ENCODE data around the gene BCL2L11.

The BCL2L11 gene

GRCh38 chr2:111117598-111118480, 2.9 kb upstream of the BCL2L11 start:
- DNase-seq (ENCODE audit: low read depth in 3 of 3) = peak in 1 of 3 experiments; percentile 26

DNA sequence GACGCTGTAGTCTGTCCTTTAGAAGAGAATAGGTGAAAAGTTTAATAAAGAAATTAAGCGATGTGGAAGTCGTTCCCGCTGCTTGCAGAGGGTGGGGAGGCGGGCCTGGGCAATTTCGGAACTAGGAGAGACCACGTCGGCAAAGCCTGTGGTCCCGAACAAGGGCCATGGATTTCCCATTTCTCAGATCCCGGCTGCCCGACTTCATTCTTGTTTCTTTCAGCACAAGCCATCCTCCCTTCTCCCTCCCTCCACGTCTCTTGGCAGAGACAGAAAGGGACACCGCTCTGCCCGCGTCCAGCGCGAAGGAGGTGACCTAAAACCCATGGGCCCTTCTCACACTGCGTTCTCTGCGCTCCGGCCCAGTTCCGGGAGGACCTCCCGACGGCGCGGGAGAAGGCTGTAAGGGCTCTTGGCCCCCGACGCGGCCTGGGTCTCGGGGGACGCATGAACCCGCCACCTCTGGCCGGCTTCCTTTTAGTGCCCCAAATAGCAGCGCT, 2.2 kb upstream of the BCL2L11 start:
- DNase-seq (ENCODE audit: low read depth in 3 of 3) = no peak

DNA sequence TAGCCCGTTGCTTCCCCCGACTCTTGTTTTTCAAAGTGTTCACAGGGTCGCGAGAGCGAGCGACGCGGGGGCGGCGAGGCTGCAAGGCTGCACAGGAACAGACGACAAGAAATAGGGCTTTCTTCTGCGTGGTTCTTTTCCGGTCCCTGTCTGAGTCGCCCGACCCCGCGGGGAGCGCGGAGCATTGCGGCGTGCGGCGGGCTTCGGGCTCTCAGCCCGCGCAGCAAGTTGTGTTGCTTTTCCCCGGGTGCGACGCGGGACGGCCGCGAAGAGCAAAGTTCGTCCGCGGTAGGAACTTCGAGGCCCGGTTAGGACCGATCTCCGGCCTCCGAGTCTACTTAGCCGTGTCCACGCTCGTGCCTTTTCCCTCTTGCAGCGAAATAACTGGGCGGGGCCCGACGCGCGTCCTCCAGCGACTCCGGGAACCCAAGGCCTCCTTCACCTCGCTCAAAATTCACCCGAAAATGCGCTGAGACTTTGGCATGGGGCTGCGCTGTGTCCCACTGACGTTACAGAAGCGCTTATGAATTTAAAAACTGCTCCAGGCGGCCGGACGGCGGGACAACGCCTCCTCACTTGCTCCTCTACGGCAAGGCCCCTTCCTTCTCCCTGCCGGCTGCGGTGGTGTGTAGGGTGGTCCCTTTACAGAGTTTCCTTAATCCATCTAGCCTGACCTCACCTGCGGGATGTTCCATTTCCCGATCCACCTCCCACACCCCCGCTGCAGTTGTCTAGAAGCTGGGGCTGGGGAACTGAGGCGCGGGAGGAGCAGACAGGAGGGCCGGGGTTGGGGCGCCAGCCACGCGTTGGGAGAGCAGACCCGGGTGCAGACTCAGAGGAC, 1.5 kb upstream of the BCL2L11 start:
- peak in 1 of 3 experiments; percentile 26 for DNase-seq (ENCODE audit: low read depth in 3 of 3)

GRCh38 chr2:111119822-111120252, 877 bp upstream of the BCL2L11 start:
- no peak for DNase-seq (ENCODE audit: low read depth in 3 of 3)

DNA sequence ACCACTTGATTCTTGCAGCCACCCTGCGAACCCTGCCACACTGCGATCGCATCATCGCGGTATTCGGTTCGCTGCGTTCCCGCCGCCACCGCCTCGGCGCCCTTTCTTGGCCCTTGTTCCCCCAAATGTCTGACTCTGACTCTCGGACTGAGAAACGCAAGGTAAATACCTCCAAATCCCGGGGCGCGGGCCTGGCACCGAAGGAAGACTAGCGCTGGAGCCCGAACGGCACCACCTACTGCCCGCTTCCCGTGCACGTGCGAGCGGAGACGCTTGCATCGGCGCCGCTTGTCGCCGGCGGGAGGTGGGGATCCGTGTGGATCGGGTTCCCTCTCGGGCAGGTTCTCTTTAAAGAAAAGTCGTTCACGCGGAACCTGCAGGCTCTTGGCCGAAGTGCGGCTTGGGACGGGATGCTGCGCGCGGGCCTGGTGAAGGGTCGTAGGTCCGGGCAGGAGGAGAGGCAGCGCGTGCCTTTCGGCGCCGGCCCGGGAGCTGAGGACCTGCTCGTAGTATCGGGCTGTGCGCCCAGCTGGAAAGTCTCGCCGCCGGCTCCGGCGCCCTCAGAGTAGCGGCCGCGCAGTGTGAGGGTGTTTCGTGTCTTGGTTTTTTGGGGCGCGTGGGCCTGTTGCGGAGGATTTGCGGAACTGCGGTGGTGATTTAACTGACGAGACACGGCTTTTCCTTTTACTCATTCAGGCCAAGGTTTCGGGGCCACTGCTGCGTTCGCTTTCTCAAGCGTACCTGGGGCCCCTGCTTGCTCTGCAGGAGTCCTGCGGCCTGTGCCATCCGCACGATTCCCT, 514 bp downstream of the BCL2L11 start:
- DNase-seq (ENCODE audit: low read depth in 3 of 3) = peak in 1 of 3 experiments; percentile 44

GRCh38 chr2:111121828-111122630, 1.3 kb downstream of the BCL2L11 start:
- peak; percentile 49 to 65 (median 63) for DNase-seq (ENCODE audit: low read depth in 3 of 3)

- DNase-seq (ENCODE audit: low read depth in 3 of 3) = peak in 1 of 3 experiments; percentile 29
Measured at GRCh38 chr2:111122631-111123421, 2.1 kb downstream of the BCL2L11 start.

- DNase-seq (ENCODE audit: low read depth in 3 of 3) = no peak
Measured at GRCh38 chr2:111123751-111124150, 3.0 kb downstream of the BCL2L11 start.

GRCh38 chr2:111126581-111126980, 5.9 kb downstream of the BCL2L11 start:
- DNase-seq (ENCODE audit: low read depth in 3 of 3) = no peak

DNA sequence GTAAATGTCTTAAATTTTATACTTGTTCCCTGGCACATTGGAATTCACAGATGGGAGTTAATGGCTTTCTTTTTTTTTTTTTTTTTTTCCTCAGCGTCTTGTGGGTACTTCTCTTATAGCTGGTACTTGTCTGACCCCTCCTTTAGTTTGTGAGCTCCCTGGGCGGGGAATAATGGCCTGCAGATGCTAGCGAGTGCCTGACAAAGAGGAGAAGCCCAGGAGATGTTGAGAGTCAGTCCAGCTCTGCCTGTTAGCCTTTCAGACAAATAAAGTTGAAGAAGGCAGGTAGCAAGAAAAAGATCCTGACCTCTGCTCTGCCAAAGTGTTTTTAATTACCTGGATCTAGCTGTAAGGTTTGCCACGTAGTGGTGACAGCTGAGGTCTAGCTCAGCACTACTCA, 6.6 kb downstream of the BCL2L11 start:
- DNase-seq (ENCODE audit: low read depth in 3 of 3) = no peak

GRCh38 chr2:111128096-111128495, 7.4 kb downstream of the BCL2L11 start:
- DNase-seq (ENCODE audit: low read depth in 3 of 3) = no peak

DNA sequence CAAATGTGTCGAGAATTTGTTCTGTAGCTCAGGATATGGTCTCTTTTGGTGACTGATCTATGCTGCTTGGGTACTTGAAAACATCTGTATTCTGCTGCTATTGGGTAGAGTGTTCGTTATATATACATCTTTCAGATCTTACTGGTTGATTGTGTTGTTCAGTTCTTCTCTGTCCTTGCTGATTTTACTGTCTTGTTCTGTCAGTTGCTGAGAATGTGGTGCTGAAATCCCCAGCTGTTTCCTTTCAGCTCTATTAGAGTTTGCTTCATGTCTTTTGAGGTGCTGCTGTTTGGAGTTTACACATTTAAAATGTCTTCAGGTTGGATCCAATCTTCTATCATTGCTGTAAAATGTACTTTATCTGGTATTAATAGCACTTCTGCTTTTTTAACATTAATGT, 12.9 kb downstream of the BCL2L11 start:
- DNase-seq (ENCODE audit: low read depth in 3 of 3) = no peak

DNA sequence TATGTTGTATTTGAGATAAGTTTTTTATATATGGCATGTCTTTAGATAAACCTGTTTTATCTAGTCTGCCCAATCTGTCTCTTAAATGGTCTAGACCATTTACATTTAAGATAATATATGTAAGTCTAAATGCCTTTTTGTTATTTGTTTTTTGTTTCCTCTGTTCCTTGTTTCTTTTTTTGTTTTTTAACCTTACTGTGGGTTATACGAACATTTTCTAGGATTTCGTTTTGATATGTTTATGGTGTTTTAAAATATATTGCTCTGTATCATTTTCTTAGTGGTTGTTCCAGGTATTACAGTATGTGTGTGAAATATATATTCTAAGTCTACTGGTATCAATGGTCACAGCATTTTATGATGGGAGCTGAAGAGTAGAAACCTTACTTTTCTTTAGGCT, 13.3 kb downstream of the BCL2L11 start:
- DNase-seq (ENCODE audit: low read depth in 3 of 3) = no peak

- DNase-seq (ENCODE audit: low read depth in 3 of 3) = no peak
Measured at GRCh38 chr2:111135237-111135909, 14.7 kb downstream of the BCL2L11 start.

DNA sequence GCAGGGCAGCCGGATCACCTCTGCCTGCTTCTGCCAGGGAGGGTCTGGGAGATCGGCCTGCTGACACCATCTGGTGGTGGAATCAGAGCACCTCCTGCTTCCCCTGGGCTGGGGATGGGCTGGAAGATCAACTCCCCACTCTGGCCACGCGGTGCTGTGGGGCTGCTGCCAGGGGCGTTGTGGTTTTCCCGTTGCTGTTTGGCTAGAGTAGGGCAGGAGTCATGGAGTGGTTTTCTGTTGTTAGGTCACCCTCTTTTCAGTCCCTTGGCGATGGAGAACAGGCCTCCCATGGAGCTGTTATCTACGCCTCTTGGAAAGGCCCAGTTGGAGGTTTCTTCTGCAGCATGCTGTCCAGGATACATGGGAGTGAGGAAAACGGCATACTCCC, 15.2 kb downstream of the BCL2L11 start:
- DNase-seq (ENCODE audit: low read depth in 3 of 3) = no peak

DNA sequence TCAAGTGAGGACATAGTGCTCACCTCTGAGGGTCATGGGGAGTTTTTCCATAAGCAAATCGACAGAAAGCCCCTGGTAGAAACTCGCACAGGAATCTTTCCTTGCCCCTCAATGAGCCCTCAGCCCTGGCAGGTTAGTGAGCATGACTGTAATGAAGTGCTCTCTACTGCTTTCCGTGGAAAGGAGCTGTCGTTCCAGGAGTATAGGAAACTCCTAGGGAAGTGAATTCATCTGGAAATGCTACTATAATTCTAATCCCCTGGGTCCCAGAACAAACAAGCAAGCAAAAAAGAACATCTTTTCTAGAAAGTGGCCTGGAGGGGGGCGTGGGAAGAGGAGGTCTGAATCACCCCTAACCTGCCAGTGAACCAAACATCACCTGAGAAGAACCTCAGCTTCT, 18.1 kb downstream of the BCL2L11 start:
- no peak for DNase-seq (ENCODE audit: low read depth in 3 of 3)

DNA sequence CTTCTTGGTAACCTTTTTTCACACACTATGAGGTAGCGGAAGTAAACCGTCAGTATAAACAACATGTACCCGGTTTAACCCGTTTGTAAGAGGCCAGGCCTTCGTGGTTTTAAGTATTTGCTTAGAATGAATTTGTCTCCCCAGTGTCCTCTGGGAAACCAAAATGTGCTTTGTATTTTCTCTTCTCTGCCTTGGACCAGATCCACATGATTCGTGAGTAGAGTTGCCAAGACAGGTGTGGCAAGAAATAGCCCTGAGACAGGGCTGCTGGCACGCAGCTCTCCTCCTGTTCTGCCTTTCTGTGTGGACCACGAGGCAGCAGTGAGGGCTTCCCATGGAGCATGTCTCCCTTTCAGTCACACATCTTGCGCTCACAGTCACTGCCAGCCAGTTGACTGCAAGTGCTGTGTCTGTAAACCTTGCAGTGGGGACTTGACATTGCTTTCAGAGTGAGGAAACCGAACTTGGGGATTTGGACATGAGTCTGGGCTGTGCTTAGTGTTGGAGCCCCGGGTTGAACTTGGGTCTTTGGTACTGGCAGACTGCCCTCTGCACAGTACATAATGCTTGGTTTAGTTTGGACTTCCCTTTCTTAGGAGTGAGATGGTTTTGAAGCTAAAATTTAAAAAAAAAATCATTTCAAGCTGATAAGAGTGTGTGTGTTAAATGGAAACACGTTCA, 19.1 kb downstream of the BCL2L11 start:
- no peak for DNase-seq (ENCODE audit: low read depth in 3 of 3)

DNA sequence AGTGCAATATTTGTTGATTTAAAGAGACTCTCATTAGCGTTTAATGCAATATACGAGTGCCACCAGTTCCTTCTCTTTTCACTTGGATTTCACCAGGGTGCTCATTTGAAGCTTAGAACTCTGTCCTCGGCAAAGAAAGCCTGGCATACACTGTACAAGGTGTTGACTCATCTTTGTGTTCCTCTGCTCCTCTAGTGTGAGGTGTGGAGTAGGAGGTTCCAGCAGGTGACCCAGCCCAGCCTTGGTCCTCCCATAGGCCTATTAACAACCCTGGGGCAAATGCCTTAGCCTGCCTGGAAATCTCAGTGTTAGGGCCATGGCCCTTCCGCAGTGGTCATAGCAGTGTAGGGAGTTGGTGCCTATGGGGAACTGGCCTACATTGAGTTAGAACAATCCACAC, 20.1 kb downstream of the BCL2L11 start:
- DNase-seq (ENCODE audit: low read depth in 3 of 3) = no peak

GRCh38 chr2:111142101-111142500, 21.4 kb downstream of the BCL2L11 start:
- DNase-seq (ENCODE audit: low read depth in 3 of 3) = no peak
